Measurements from ENCODE around the gene PDE9A. TPM values are rescaled to one million over a fixed set of nuclear protein-coding genes. Genes with fewer than 3 reads are reported as not detected.
"Not testable (repeated sequence)": the region's sequence is repeated elsewhere in the genome, so short reads cannot be mapped to it uniquely, and the experiment has no call there.

Gene PDE9A
- total and polyA plus RNA-seq, 4 donors: 2.6 to 16.2 (median 7.8) TPM

GRCh38 chr21:42627527-42628289 lies 25.7 kb upstream of the PDE9A start:
- no peaks in the 10 kb centered on the region for H3K4me1 ChIP-seq (ENCODE audit: control insufficient read depth in 1 of 2, insufficient read depth in 2 of 2, low read length in 2 of 2)
- H3K27me3 ChIP-seq (ENCODE audit: control insufficient read depth in 1 of 2, insufficient read depth in 2 of 2, low read length in 1 of 2): no peaks in the 10 kb centered on the region
- H3K9me3 ChIP-seq (ENCODE audit: control insufficient read depth, low read length): no peaks in the 10 kb centered on the region
- no peak overlapping the region for H3K27ac ChIP-seq (ENCODE audit: low read depth in 1 of 2, low read length in 2 of 2)
- 84% methylated on average over 15 of the region's 15 CpGs for WGBS, 2 donors
- no peak overlapping the region for H3K4me3 ChIP-seq (ENCODE audit: low read length in 2 of 2)
- intact Hi-C loops (cut with DNase I): no loop called here
- no peak for ATAC-seq (ENCODE audit: low FRiP score)
- H3K36me3 ChIP-seq (ENCODE audit: control insufficient read depth in 1 of 2, insufficient read depth in 2 of 2, low read length in 1 of 2): no peaks in the 10 kb centered on the region
- peak in 1 of 2 donors; percentile 50 for DNase-seq

GRCh38 chr21:42628466-42629061 lies 24.9 kb upstream of the PDE9A start:
- WGBS, 2 donors: 88 to 96% methylated on average over 2 of the region's 2 CpGs
- H3K4me3 ChIP-seq (ENCODE audit: low read length in 2 of 2); H3K27me3 ChIP-seq (ENCODE audit: control insufficient read depth in 1 of 2, insufficient read depth in 2 of 2, low read length in 1 of 2); H3K27ac ChIP-seq (ENCODE audit: low read depth in 1 of 2, low read length in 2 of 2); H3K9me3 ChIP-seq (ENCODE audit: control insufficient read depth, low read length); DNase-seq; intact Hi-C loops (cut with DNase I); ATAC-seq (ENCODE audit: low FRiP score); H3K36me3 ChIP-seq (ENCODE audit: control insufficient read depth in 1 of 2, insufficient read depth in 2 of 2, low read length in 1 of 2); H3K4me1 ChIP-seq (ENCODE audit: control insufficient read depth in 1 of 2, insufficient read depth in 2 of 2, low read length in 2 of 2): not testable (repeated sequence)

GRCh38 chr21:42629933-42630589 lies 23.4 kb upstream of the PDE9A start:
- WGBS, 2 donors: 76 to 81% methylated on average over 9 of the region's 9 CpGs
- Histone ChIP-seq H3K27ac (ENCODE audit: low read depth in 1 of 2, low read length in 2 of 2) (no peak overlapping the region), H3K9me3 (ENCODE audit: control insufficient read depth, low read length) (no peaks in the 10 kb centered on the region), H3K4me3 (ENCODE audit: low read length in 2 of 2) (no peak overlapping the region), H3K4me1 (ENCODE audit: control insufficient read depth in 1 of 2, insufficient read depth in 2 of 2, low read length in 2 of 2) (no peaks in the 10 kb centered on the region), H3K27me3 (ENCODE audit: control insufficient read depth in 1 of 2, insufficient read depth in 2 of 2, low read length in 1 of 2) (no peaks in the 10 kb centered on the region), H3K36me3 (ENCODE audit: control insufficient read depth in 1 of 2, insufficient read depth in 2 of 2, low read length in 1 of 2) (no peaks in the 10 kb centered on the region)
- ATAC-seq (ENCODE audit: low FRiP score): no peak
- peak in 1 of 2 donors; percentile 43 for DNase-seq
- intact Hi-C loops (cut with DNase I): no loop called here

GRCh38 chr21:42630626-42631025 lies 22.8 kb upstream of the PDE9A start:
- Histone ChIP-seq H3K36me3 (ENCODE audit: control insufficient read depth in 1 of 2, insufficient read depth in 2 of 2, low read length in 1 of 2) (no peaks in the 10 kb centered on the region), H3K27me3 (ENCODE audit: control insufficient read depth in 1 of 2, insufficient read depth in 2 of 2, low read length in 1 of 2) (no peaks in the 10 kb centered on the region), H3K4me3 (ENCODE audit: low read length in 2 of 2) (no peak overlapping the region), H3K4me1 (ENCODE audit: control insufficient read depth in 1 of 2, insufficient read depth in 2 of 2, low read length in 2 of 2) (no peaks in the 10 kb centered on the region), H3K27ac (ENCODE audit: low read depth in 1 of 2, low read length in 2 of 2) (no peak overlapping the region), H3K9me3 (ENCODE audit: control insufficient read depth, low read length) (no peaks in the 10 kb centered on the region)
- intact Hi-C loops (cut with DNase I): no loop called here
- WGBS, 2 donors: 33 to 38% methylated on average over 9 of the region's 9 CpGs
- no peak for ATAC-seq (ENCODE audit: low FRiP score)
- DNase-seq: peak in 1 of 2 donors; percentile 46

- Histone ChIP-seq H3K27ac (ENCODE audit: low read depth in 1 of 2, low read length in 2 of 2) (no peak overlapping the region), H3K4me1 (ENCODE audit: control insufficient read depth in 1 of 2, insufficient read depth in 2 of 2, low read length in 2 of 2) (no peaks in the 10 kb centered on the region), H3K36me3 (ENCODE audit: control insufficient read depth in 1 of 2, insufficient read depth in 2 of 2, low read length in 1 of 2) (no peaks in the 10 kb centered on the region), H3K27me3 (ENCODE audit: control insufficient read depth in 1 of 2, insufficient read depth in 2 of 2, low read length in 1 of 2) (no peaks in the 10 kb centered on the region), H3K9me3 (ENCODE audit: control insufficient read depth, low read length) (no peaks in the 10 kb centered on the region), H3K4me3 (ENCODE audit: low read length in 2 of 2) (no peak overlapping the region)
- DNase-seq (peak in 1 of 2 donors; percentile 20), ATAC-seq (ENCODE audit: low FRiP score) (no peak)
- WGBS, 2 donors: 73 to 82% methylated on average over 5 of the region's 5 CpGs
- intact Hi-C loops (cut with DNase I): no loop called here
Observed at GRCh38 chr21:42631142-42631541, 22.3 kb upstream of the PDE9A start.

GRCh38 chr21:42632336-42632751 lies 21.1 kb upstream of the PDE9A start:
- H3K9me3 ChIP-seq (ENCODE audit: control insufficient read depth, low read length): no peaks in the 10 kb centered on the region
- no peaks in the 10 kb centered on the region for H3K27me3 ChIP-seq (ENCODE audit: control insufficient read depth in 1 of 2, insufficient read depth in 2 of 2, low read length in 1 of 2)
- no peaks in the 10 kb centered on the region for H3K4me1 ChIP-seq (ENCODE audit: control insufficient read depth in 1 of 2, insufficient read depth in 2 of 2, low read length in 2 of 2)
- intact Hi-C loops (cut with DNase I): no loop called here
- H3K36me3 ChIP-seq (ENCODE audit: control insufficient read depth in 1 of 2, insufficient read depth in 2 of 2, low read length in 1 of 2): no peaks in the 10 kb centered on the region
- ATAC-seq (ENCODE audit: low FRiP score) (no peak), DNase-seq (peak in 1 of 2 donors; percentile 69)
- no peak overlapping the region for H3K27ac ChIP-seq (ENCODE audit: low read depth in 1 of 2, low read length in 2 of 2)
- 92 to 93% methylated on average over 12 of the region's 12 CpGs for WGBS, 2 donors
- no peak overlapping the region for H3K4me3 ChIP-seq (ENCODE audit: low read length in 2 of 2)

- no peaks in the 10 kb centered on the region for H3K9me3 ChIP-seq (ENCODE audit: control insufficient read depth, low read length)
- 86 to 89% methylated on average over 21 of the region's 21 CpGs for WGBS, 2 donors
- peak in 1 of 2 donors; percentile 54 for DNase-seq
- H3K4me3 ChIP-seq (ENCODE audit: low read length in 2 of 2): no peak overlapping the region
- H3K4me1 ChIP-seq (ENCODE audit: control insufficient read depth in 1 of 2, insufficient read depth in 2 of 2, low read length in 2 of 2): no peaks in the 10 kb centered on the region
- intact Hi-C loops (cut with DNase I): no loop called here
- no peak overlapping the region for H3K27ac ChIP-seq (ENCODE audit: low read depth in 1 of 2, low read length in 2 of 2)
- no peaks in the 10 kb centered on the region for H3K27me3 ChIP-seq (ENCODE audit: control insufficient read depth in 1 of 2, insufficient read depth in 2 of 2, low read length in 1 of 2)
- ATAC-seq (ENCODE audit: low FRiP score): no peak
- no peaks in the 10 kb centered on the region for H3K36me3 ChIP-seq (ENCODE audit: control insufficient read depth in 1 of 2, insufficient read depth in 2 of 2, low read length in 1 of 2)
Observed at GRCh38 chr21:42632771-42633690, 20.4 kb upstream of the PDE9A start.

GRCh38 chr21:42633858-42634257 lies 19.6 kb upstream of the PDE9A start:
- WGBS, 2 donors: 87 to 89% methylated on average over 10 of the region's 10 CpGs
- Histone ChIP-seq H3K36me3 (ENCODE audit: control insufficient read depth in 1 of 2, insufficient read depth in 2 of 2, low read length in 1 of 2) (no peaks in the 10 kb centered on the region), H3K27ac (ENCODE audit: low read depth in 1 of 2, low read length in 2 of 2) (no peak overlapping the region), H3K27me3 (ENCODE audit: control insufficient read depth in 1 of 2, insufficient read depth in 2 of 2, low read length in 1 of 2) (no peaks in the 10 kb centered on the region), H3K4me1 (ENCODE audit: control insufficient read depth in 1 of 2, insufficient read depth in 2 of 2, low read length in 2 of 2) (no peaks in the 10 kb centered on the region), H3K4me3 (ENCODE audit: low read length in 2 of 2) (no peak overlapping the region), H3K9me3 (ENCODE audit: control insufficient read depth, low read length) (no peaks in the 10 kb centered on the region)
- ATAC-seq (ENCODE audit: low FRiP score) (no peak), DNase-seq (peak in 1 of 2 donors; percentile 44)
- intact Hi-C loops (cut with DNase I): no loop called here
